ENCODE results near the gene CAPN10. TPM values are rescaled to one million over a fixed set of nuclear protein-coding genes. Genes with fewer than 3 reads are reported as not detected.

CAPN10 gene
- total RNA-seq, 1 experiment from 2014 or later = 47.4 TPM

DNA sequence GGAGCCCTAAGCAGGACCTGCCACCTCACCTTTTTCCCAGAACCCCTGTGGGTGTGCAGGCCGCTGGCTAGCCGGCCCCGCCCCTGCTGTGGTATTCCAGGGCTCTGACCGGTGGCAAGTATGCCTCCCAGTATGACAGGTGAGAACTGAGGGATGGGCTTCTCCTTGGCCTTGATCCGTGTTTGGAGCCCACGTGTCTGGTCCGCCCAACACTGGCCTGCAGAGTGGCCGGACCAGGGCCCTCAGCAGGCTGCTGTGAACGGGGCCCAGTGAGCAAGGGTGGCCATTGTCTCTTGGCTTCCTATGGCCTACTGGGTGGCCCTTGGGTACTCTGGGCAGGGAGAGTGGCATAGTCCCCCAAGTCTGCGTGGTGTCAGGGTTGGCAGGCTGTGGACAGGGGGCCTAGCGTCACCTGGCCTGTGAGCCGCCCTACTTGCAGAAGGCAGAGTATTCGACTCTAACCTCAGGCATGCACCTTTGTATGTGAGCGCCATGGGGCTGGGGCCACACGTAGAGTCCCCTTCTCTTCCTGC, 16.5 kb upstream of the CAPN10 start:
- Histone ChIP-seq H4K20me1 (ENCODE audit: control insufficient read depth, insufficient read depth, insufficient read length) (no peaks in the 10 kb centered on the region), H3K14ac (ENCODE audit: insufficient read depth, low read length) (no peak overlapping the region), H3K27ac (ENCODE audit: insufficient read length, low read depth, low read length) (no peak overlapping the region), H3T11ph (ENCODE audit: low read length) (no peak overlapping the region), H2BK12ac (ENCODE audit: insufficient read length, low read depth, low read length) (no peak overlapping the region), H3K23ac (ENCODE audit: insufficient read length, low read depth, low read length) (no peak overlapping the region), H2BK120ac (ENCODE audit: low read depth, low read length, poor library complexity, severe bottlenecking) (no peak overlapping the region), H4K5ac (ENCODE audit: insufficient read length, low read depth, low read length) (no peak overlapping the region), H2BK5ac (ENCODE audit: insufficient read length, low read length) (no peak overlapping the region), H3K79me1 (ENCODE audit: insufficient read depth, low read depth, low read length, poor library complexity, severe bottlenecking) (no peaks in the 10 kb centered on the region), H4K91ac (ENCODE audit: insufficient read length, low read depth, low read length) (no peak overlapping the region), H2AFZ (ENCODE audit: low read length) (no peak overlapping the region), H2AK5ac (ENCODE audit: insufficient read length, low read length) (no peak overlapping the region), H3K9ac (ENCODE audit: extremely low read depth, insufficient read length, low read length) (no peak overlapping the region), H3K79me2 (ENCODE audit: insufficient read depth, low read length) (no peaks in the 10 kb centered on the region; the same call in 1 of the 2 replicates), H3K27me3 (ENCODE audit: insufficient read depth, low read length) (peaks cover 20% of the 10 kb centered on the region), H2BK20ac (ENCODE audit: low read depth, low read length, poor library complexity, severe bottlenecking) (no peak overlapping the region), H3K56ac (ENCODE audit: insufficient read length, low read depth, low read length) (no peak overlapping the region), H3K4me2 (ENCODE audit: insufficient read depth, insufficient read length, low read length) (no peak overlapping the region), H3K9me3 (ENCODE audit: control insufficient read depth, low read depth, low read length) (no peaks in the 10 kb centered on the region), H3K23me2 (ENCODE audit: insufficient read length, low read depth, low read length, poor library complexity, severe bottlenecking) (peaks cover 11% of the 10 kb centered on the region), H3K18ac (ENCODE audit: insufficient read length, low read depth, low read length) (no peak overlapping the region), H4K8ac (replicated peaks; ENCODE audit: insufficient read length, low read depth, low read length) (no peak overlapping the region), H3K4ac (ENCODE audit: low read depth, low read length) (no peak overlapping the region), H3K4me1 (ENCODE audit: insufficient read depth, low read length) (peaks cover 2% of the 10 kb centered on the region; the same call in 1 of the 2 replicates), H2BK15ac (ENCODE audit: low read depth, low read length) (no peak overlapping the region)
- Mint-ChIP-seq H3K9me3 (no peaks in the 10 kb centered on the region), H3K4me1 (peaks cover 20% of the 10 kb centered on the region in 2 experiments), H3K27ac (no peak overlapping the region), H3K4me3 (peak overlapping the region in 1 of 2 experiments; percentile 50; a peak in 1 of 5 replicates), H3K27me3 (ENCODE audit: low read depth) (peaks cover 26% of the 10 kb centered on the region), H3K36me3 (ENCODE audit: insufficient read depth in 1 of 3, low read depth in 3 of 3) (peaks cover 0 to 2% (median 0%) of the 10 kb centered on the region in 3 experiments; a peak in 1 of 7 replicates)
- DNase-seq = no peak
- WGBS (ENCODE audit: extremely low coverage, insufficient read length, low lambda C conversion rate) = no CpG with 5 or more reads among the region's 15 CpGs
- TF ChIP-seq, protein P1, sequence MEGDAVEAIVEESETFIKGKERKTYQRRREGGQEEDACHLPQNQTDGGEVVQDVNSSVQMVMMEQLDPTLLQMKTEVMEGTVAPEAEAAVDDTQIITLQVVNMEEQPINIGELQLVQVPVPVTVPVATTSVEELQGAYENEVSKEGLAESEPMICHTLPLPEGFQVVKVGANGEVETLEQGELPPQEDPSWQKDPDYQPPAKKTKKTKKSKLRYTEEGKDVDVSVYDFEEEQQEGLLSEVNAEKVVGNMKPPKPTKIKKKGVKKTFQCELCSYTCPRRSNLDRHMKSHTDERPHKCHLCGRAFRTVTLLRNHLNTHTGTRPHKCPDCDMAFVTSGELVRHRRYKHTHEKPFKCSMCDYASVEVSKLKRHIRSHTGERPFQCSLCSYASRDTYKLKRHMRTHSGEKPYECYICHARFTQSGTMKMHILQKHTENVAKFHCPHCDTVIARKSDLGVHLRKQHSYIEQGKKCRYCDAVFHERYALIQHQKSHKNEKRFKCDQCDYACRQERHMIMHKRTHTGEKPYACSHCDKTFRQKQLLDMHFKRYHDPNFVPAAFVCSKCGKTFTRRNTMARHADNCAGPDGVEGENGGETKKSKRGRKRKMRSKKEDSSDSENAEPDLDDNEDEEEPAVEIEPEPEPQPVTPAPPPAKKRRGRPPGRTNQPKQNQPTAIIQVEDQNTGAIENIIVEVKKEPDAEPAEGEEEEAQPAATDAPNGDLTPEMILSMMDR (conservative IDR thresholded peaks at IDR 0.05) = no peak
